Measurements from ENCODE around the gene FAM168B.

FAM168B gene

GRCh38 chr2:131056204-131056931 is 36.9 kb downstream of the FAM168B start:
- FAIRE-seq, result no peak
- DNase-seq (ENCODE audit: low spot score), result no peak

GRCh38 chr2:131055169-131056065 is 37.8 kb downstream of the FAM168B start:
- DNase-seq (ENCODE audit: low spot score), result no peak
- FAIRE-seq, result no peak

GRCh38 chr2:131054488-131054887 is 38.8 kb downstream of the FAM168B start:
- DNase-seq (ENCODE audit: low spot score), result no peak
- FAIRE-seq, result no peak

- no peak for DNase-seq (ENCODE audit: low spot score)
- FAIRE-seq, result no peak
These were observed 40.5 kb downstream of the FAM168B start for GRCh38 chr2:131052741-131053263.

DNA sequence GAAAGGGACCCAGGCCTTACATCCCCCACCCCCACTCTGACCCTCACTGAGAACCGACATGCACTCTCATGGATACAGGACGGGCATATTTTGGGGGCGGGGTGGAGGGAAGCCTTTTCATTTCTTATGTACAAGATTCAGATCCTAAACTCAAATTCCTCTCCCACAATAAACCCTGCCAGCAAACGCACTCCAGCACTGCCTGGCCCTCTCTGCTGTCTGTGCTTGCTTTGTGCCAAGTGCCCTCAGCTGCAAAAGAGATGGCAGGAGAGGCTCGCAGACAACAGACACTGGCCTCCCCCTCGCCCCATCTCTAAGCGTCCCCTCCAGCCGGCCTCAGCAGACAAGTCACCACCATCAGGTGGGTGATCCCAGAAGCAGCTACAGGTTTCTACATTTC is 42.4 kb downstream of the FAM168B start:
- DNase-seq (ENCODE audit: low spot score) (no peak), FAIRE-seq (no peak)

DNA sequence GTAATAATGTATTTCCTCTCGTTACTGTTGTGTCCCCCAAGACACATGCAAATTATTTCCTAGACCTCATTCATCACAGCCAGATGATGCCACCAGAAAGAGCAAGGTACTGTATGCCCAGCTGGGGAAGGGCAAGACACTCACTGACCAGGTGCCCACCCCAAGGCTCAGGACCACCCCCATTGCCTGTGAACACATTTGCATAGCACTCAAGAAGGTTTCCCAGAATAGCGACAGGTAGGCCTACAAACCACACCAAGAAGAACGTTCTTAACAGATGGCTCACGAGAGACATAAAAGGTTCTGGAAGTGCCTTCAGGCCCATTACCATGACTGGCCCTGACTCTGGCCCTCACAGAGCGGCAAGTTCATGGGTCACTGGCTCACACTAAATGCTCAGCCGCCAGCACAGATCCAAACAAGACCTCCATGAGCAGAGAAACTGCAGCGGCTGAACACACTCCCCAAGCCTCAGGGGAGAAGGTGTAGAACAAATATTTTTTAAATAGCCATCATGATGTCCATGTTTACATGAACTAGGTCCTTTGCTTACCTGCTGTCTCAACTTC is 44.0 kb downstream of the FAM168B start:
- no peak for DNase-seq (ENCODE audit: low spot score)
- no peak for FAIRE-seq

GRCh38 chr2:131048641-131049040 is 44.6 kb downstream of the FAM168B start:
- DNase-seq (ENCODE audit: low spot score) (no peak), FAIRE-seq (no peak)

- no peak for FAIRE-seq
- no peak for DNase-seq (ENCODE audit: low spot score)
These were observed 45.2 kb downstream of the FAM168B start for GRCh38 chr2:131047920-131048560.

DNA sequence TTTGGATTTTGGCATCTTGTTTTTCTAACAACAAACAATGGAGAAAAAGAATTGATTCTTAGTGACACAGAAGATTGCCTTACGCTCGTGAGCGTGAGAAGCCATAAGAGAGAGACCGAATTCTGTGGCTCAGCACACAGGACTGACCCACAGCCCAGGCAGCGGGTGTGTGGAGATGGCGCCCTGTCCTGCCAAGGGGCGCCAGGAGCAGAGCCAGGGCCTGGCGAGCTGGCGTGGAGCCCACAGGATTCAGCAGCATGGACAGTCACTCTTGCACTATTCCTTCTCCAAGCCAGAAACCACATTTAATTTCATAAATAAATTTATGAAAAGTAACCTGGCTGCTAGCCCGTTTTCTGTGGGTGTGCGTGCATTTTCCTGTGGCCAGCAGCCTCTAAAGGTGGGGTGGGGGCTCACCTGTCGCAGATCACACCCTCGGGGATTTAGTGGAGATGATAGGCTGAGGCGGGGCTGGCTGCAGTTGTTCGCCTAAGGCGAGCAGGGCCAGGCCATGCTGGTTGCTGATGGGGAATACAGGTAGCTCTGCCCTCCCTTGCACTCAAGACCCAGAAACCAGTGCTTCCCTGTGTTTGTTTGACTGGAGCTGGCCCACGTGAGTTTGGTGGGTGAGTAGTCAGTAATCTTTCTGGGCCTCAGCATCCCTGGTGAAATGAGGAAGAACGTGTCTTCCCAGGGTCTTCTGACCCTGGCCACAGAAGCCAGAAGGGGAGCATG is 46.2 kb downstream of the FAM168B start:
- FAIRE-seq (no peak), DNase-seq (ENCODE audit: low spot score) (no peak)

DNA sequence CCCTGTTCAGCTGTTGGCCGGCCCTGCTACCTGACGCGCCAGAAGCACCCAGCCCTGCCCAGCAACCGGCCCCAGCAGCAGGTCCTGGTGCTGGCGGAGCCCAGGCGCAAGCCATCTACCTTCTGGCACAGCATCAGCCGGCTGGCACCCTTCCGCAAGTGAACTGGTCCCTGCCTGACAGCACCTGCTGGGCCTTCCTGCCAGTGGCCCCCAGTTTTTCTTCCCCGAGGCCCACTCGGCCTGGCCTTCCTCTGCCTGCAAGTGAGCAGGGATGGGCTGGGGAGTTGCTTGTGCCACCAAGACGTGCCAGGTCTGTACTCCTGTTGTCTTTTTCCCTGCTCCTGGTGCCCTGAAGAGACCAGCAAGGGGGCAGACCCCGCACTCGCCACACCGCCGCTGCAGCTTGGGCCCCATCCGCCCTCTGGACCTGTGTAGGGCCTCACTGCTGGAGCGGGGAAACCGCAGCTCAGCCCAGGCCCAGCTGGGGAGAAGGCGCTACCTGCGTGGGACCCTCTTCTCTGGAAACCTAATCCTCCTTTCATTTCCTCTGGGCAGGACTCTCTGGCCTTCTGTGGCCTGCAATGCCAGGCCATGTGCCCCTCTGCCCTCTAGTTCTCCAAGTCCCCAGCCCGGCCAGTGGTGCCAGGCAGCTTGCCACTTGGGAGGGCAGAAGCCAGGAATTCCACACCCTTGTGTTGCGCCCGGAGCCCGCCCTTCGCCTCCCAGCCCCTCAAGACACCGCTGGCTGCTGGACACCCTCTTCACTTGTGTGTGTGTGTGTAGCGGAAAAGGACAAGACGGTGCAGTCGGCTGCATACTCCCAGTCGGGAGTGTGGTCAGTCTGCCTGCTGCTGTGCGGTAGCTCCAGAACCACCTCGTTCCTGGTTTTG is 47.0 kb downstream of the FAM168B start:
- DNase-seq (ENCODE audit: low spot score) (no peak), FAIRE-seq (no peak)

GRCh38 chr2:131045286-131046027 is 47.8 kb downstream of the FAM168B start:
- FAIRE-seq (no peak), DNase-seq (ENCODE audit: low spot score) (no peak)

GRCh38 chr2:131044757-131045150 is 48.5 kb downstream of the FAM168B start:
- DNase-seq (ENCODE audit: low spot score) (no peak), FAIRE-seq (no peak)

- FAIRE-seq (no peak), DNase-seq (ENCODE audit: low spot score) (no peak)
These were observed 49.0 kb downstream of the FAM168B start for GRCh38 chr2:131044075-131044756.

DNA sequence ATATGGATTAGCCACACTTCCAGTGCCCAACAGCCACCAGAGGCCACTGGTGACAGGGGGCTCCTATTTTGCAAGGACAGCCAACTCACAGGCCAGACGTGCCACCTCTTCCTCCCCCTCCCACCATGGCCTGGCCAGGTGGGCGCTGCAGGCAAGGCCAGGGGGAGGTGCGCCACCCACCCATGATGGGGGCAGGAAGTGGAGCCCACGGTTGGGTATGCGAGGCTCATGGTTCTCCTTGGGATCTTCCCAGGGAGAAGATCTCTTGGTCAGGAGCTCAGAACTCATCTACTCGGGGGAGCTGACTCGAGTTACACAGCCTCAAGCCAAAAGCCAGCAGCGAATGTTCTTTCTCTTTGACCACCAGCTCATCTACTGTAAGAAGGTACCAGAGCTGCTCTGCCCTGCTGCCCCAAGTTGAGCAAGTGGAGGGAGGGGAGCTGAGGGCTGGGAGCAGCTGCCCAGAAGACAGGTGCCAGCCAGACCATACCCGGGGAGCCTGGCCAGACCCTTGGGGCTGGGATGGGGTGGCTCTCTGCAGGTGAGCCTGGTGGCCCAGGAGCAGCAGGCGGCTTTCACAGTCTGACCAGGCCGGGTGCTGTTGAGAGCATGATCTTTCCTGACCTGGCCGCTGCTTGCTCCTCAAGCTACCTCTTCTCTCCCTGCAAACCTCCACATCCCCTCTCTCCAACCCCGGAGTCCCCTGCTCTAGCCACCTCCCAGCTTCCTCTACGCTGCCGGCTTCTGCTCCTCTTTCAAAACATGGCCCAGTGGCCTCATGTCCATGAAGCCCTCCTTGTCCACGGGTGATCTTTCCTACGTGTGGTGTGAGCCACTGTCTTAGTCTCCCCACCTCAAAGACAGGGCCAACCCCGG is 49.8 kb downstream of the FAM168B start:
- no peak for DNase-seq (ENCODE audit: low spot score)
- no peak for FAIRE-seq

DNA sequence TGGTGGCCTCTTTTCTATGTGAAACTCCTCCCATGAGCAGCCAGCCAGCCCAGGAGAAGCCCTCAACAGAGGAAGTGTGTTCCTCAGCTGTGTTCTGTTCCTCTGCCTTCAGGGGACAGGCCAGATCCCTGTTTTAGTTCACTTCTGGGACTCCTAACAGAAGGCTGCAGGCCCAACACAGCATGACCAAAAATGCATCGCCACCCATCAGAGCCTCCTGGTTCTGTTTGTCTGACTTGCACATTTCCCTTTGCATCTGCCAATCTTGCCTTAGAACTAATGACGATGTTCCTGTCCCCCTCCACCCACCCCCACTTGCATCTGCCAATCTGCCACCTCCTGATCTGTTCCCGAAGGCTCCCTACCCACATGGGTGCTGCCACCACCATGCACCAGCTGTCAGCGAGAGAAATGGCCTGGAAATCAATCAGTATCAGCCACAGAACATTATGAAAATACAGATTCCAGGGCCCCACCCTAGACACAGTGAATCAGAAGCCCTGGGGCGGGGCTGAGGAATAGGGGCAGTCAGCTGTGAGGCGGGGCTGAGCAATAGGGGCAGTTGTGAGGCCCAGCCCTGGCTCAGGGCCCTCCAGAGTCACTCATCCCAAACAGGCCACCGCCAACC is 51.0 kb downstream of the FAM168B start:
- FAIRE-seq, result no peak
- no peak for DNase-seq (ENCODE audit: low spot score)

DNA sequence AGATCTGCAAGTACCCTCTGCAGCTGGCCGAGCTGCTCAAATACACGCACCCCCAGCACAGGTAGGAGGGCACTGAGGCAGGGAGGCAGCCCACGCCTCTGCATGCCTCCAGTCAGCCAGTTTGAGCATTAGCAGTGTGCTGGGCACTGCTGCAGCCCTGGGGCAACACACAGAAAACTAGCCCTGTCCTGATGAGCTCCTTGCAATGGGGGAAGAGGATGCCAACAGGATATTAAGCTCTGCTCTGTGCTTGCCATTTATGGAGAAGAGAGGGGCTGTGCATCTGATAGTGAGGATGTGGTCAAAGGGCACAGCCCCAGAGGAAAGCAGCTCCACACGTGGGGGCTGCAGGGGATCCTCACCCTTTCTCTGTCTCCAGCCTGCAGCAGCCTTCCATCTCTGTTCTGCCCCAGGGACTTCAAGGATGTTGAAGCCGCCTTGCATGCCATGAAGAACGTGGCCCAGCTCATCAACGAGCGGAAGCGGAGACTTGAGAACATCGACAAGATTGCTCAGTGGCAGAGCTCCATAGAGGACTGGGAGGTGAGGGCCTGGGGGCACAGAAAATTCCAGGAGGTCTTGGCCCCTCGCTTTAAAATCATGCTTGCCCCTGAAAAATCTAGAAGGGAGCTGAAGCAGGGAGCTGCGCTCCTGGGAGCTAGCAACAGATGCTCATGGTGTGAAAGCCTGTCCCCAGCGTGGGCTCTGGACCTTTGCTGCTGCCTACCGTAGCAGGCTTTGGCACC is 51.7 kb downstream of the FAM168B start:
- no peak for FAIRE-seq
- no peak for DNase-seq (ENCODE audit: low spot score)

Data from RCC 7860 (cell line).